Panc1 (cell line): ENCODE results near the gene ATF7.

Experiments
- TCF7L2 ChIP-seq: IDR thresholded peaks from 2 replicates; pipeline ENCODE4 v1.6.1; 2011; ENCODE audit warnings: mild to moderate bottlenecking, low read depth, low read length, inconsistent platforms
- TF ChIP-seq, protein P1 (sequence below): fragments of 450-650 bp; IDR thresholded peaks from 2 replicates; pipeline ENCODE4 v1.5.1; 2017; ENCODE audit warnings: mild to moderate bottlenecking
- TF ChIP-seq, protein P2 (sequence below), 2 experiments: IDR thresholded peaks; 2 replicates each; pipeline ENCODE4 v1.6.1; 2011 to 2012; ENCODE audit warnings: low read depth in 2 of 2, control low read depth in 1 of 2, low read length in 1 of 2, mild to moderate bottlenecking in 1 of 2, moderate library complexity in 1 of 2; ENCODE audit not compliant: insufficient read depth in 1 of 2

GRCh38 chr12:53504004-53504920 is 121.9 kb downstream of the ATF7 start:
- TF ChIP-seq, protein P1, sequence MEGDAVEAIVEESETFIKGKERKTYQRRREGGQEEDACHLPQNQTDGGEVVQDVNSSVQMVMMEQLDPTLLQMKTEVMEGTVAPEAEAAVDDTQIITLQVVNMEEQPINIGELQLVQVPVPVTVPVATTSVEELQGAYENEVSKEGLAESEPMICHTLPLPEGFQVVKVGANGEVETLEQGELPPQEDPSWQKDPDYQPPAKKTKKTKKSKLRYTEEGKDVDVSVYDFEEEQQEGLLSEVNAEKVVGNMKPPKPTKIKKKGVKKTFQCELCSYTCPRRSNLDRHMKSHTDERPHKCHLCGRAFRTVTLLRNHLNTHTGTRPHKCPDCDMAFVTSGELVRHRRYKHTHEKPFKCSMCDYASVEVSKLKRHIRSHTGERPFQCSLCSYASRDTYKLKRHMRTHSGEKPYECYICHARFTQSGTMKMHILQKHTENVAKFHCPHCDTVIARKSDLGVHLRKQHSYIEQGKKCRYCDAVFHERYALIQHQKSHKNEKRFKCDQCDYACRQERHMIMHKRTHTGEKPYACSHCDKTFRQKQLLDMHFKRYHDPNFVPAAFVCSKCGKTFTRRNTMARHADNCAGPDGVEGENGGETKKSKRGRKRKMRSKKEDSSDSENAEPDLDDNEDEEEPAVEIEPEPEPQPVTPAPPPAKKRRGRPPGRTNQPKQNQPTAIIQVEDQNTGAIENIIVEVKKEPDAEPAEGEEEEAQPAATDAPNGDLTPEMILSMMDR = no peak
- TF ChIP-seq TCF7L2 = no peak
- TF ChIP-seq, protein P2, sequence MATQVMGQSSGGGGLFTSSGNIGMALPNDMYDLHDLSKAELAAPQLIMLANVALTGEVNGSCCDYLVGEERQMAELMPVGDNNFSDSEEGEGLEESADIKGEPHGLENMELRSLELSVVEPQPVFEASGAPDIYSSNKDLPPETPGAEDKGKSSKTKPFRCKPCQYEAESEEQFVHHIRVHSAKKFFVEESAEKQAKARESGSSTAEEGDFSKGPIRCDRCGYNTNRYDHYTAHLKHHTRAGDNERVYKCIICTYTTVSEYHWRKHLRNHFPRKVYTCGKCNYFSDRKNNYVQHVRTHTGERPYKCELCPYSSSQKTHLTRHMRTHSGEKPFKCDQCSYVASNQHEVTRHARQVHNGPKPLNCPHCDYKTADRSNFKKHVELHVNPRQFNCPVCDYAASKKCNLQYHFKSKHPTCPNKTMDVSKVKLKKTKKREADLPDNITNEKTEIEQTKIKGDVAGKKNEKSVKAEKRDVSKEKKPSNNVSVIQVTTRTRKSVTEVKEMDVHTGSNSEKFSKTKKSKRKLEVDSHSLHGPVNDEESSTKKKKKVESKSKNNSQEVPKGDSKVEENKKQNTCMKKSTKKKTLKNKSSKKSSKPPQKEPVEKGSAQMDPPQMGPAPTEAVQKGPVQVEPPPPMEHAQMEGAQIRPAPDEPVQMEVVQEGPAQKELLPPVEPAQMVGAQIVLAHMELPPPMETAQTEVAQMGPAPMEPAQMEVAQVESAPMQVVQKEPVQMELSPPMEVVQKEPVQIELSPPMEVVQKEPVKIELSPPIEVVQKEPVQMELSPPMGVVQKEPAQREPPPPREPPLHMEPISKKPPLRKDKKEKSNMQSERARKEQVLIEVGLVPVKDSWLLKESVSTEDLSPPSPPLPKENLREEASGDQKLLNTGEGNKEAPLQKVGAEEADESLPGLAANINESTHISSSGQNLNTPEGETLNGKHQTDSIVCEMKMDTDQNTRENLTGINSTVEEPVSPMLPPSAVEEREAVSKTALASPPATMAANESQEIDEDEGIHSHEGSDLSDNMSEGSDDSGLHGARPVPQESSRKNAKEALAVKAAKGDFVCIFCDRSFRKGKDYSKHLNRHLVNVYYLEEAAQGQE (IDR thresholded peaks at IDR 0.05; ENCODE audit: insufficient read depth in 1 of 2, low read depth in 2 of 2, low read length in 1 of 2) = no peak
